ENCODE data around the gene DSCAML1. TPM values are rescaled to one million over a fixed set of nuclear protein-coding genes. Genes with fewer than 3 reads are reported as not detected.

The DSCAML1 gene
- total and polyA plus RNA-seq, 9 of the 15 experiments (the other 6 are each of a cell fraction or from before 2014, with no cell fraction given): not detected

GRCh38 chr11:117467770-117468169 is 329.2 kb downstream of the DSCAML1 start:
- ChIA-PET POLR2A (no interaction called here), CTCF (ENCODE audit: low intra/inter-chr PET ratio) (no interaction called here)
- Histone ChIP-seq H3K36me3 (ENCODE audit: control insufficient read depth, insufficient read depth, low read length) (no peaks in the 10 kb centered on the region), H3K27me3 (ENCODE audit: control insufficient read depth in 2 of 2, insufficient read depth in 2 of 2, low read length in 2 of 2) (peaks cover 22 to 77% of the 10 kb centered on the region in 2 experiments; a peak in 4 of 5 replicates), H3K4me3 (no peak overlapping the region), H3K27ac (ENCODE audit: extremely low read depth, low read depth, low read length) (no peak overlapping the region), H3K79me2 (ENCODE audit: control insufficient read depth, insufficient read depth, low read length) (no peaks in the 10 kb centered on the region), H3K9me1 (ENCODE audit: control insufficient read depth, insufficient read depth, low read length) (no peaks in the 10 kb centered on the region), H2AFZ (ENCODE audit: low read depth, low read length) (no peak overlapping the region), H3K4me2 (ENCODE audit: insufficient read depth, low read length) (no peak overlapping the region), H4K20me1 (replicated peaks; ENCODE audit: control insufficient read depth, insufficient read depth, low read length) (0 out of 2 replicates have a peak, but pooled peaks cover 5% of the 10 kb centered on the region), H3K9me3 (replicated peaks; ENCODE audit: control insufficient read depth, insufficient read depth, low read depth, low read length) (no peaks in the 10 kb centered on the region), H3K4me1 (replicated peaks in 1 of 2; ENCODE audit: control insufficient read depth in 2 of 2, insufficient read depth in 2 of 2, low read length in 2 of 2) (no peaks in the 10 kb centered on the region), H3K9ac (ENCODE audit: insufficient read depth in 1 of 2, low read depth in 2 of 2, low read length in 2 of 2) (no peak overlapping the region)
- FAIRE-seq: no peak
- ATAC-seq: no peak
- BruUV-seq (replicated peaks): no TSS peak
- WGBS (ENCODE audit: insufficient coverage, low coverage, missing lambda C conversion rate): 0% methylated on average over 5 of the region's 5 CpGs
- TF ChIP-seq USF2 (CRISPR knock-in tag; IDR thresholded peaks at IDR 0.05) (0 out of 2 replicates have a peak, but pooled peaks have one; percentile 21), ZNF318 (IDR thresholded peaks at IDR 0.05; ENCODE audit: borderline replicate concordance in 1 of 2, low read depth in 1 of 2) (no peak)
- in situ Hi-C loops (cut with MboI) (no loop called here), intact Hi-C loops (cut with micrococcal nuclease) (no loop called here)
- DNase-seq (ENCODE audit: extremely low read depth in 1 of 4, low spot score in 3 of 4): no peak

Data from K562 (cell line).